HepG2 (cell line): Measurements from ENCODE around the gene PHF14. TPM values are rescaled to one million over a fixed set of nuclear protein-coding genes. Genes with fewer than 3 reads are reported as not detected.
A peak's percentile ranks its signal among the peaks of the same experiment; 100 is the strongest.

Experiments
- AFF4 ChIP-seq: sonication (generic); formaldehyde crosslinking; IDR thresholded peaks from 2 replicates; pipeline ENCODE4 v1.4.0; 2020; ENCODE audit warnings: missing genetic modification reagents
- CREB3 ChIP-seq: sonication (generic); formaldehyde crosslinking; IDR thresholded peaks from 2 replicates; pipeline ENCODE4 v1.5.0; 2020; ENCODE audit warnings: missing genetic modification reagents
- KDM2A ChIP-seq: sonication (generic); formaldehyde crosslinking; IDR thresholded peaks from 2 replicates; pipeline ENCODE4 v1.4.0; 2020; ENCODE audit warnings: low read depth, missing genetic modification reagents, borderline replicate concordance
- KMT2A ChIP-seq: sonication (generic); formaldehyde crosslinking; IDR thresholded peaks from 2 replicates; pipeline ENCODE4 v1.4.0; 2020; ENCODE audit warnings: missing genetic modification reagents
- MIER2 ChIP-seq: IDR thresholded peaks from 2 replicates; pipeline ENCODE4 v1.6.1; 2016; ENCODE audit warnings: missing biosample characterization, missing genetic modification reagents
- MXD3 ChIP-seq: IDR thresholded peaks from 2 replicates; pipeline ENCODE4 v1.6.1; 2016; ENCODE audit warnings: mild to moderate bottlenecking, missing biosample characterization, missing genetic modification reagents
- NFIB ChIP-seq: sonication (generic); formaldehyde crosslinking; IDR thresholded peaks from 2 replicates; pipeline ENCODE4 v1.9.0; 2021; ENCODE audit warnings: missing genetic modification reagents, mild to moderate bottlenecking, borderline replicate concordance
- NR1H2 ChIP-seq: sonication (generic); formaldehyde crosslinking; IDR thresholded peaks from 2 replicates; pipeline ENCODE4 v1.8.1; 2022; ENCODE audit warnings: low read depth, missing genetic modification reagents, borderline replicate concordance
- PCBP2 ChIP-seq: fragments of 200-400 bp; formaldehyde crosslinking; optimal IDR thresholded peaks from 2 replicates; pipeline ENCODE3; 2018; ENCODE audit warnings: low read length, low read depth; ENCODE audit not compliant: poor library complexity, severe bottlenecking
- SMAD3 ChIP-seq: sonication (generic); formaldehyde crosslinking; IDR thresholded peaks from 2 replicates; pipeline ENCODE4 v1.4.0; 2020; ENCODE audit warnings: missing genetic modification reagents
- TCF7 ChIP-seq: sonication (generic); IDR thresholded peaks from 2 replicates; pipeline ENCODE4 v1.6.1; 2016; ENCODE audit warnings: antibody characterized with exemption, low read depth
- TFDP1 ChIP-seq: IDR thresholded peaks from 2 replicates; pipeline ENCODE4 v1.6.1; 2016; ENCODE audit warnings: missing compliant biosample characterization, missing genetic modification reagents, borderline replicate concordance
- YEATS2 ChIP-seq: sonication (generic); formaldehyde crosslinking; IDR thresholded peaks from 2 replicates; pipeline ENCODE4 v1.4.0; 2020; ENCODE audit warnings: missing genetic modification reagents, borderline replicate concordance
- ZBTB21 ChIP-seq: sonication (generic); formaldehyde crosslinking; IDR thresholded peaks from 2 replicates; pipeline ENCODE4 v1.4.0; 2020; ENCODE audit warnings: missing genetic modification reagents
- ZIK1 ChIP-seq: sonication (generic); formaldehyde crosslinking; IDR thresholded peaks from 2 replicates; pipeline ENCODE4 v1.5.0; 2020; ENCODE audit warnings: mild to moderate bottlenecking, low read depth, missing genetic modification reagents, borderline replicate concordance
- ZNF34 ChIP-seq: sonication (generic); formaldehyde crosslinking; IDR thresholded peaks from 2 replicates; pipeline ENCODE4 v1.4.0; 2020; ENCODE audit warnings: mild to moderate bottlenecking, missing genetic modification reagents, borderline replicate concordance
- ZNF451 ChIP-seq: sonication (generic); formaldehyde crosslinking; IDR thresholded peaks from 2 replicates; pipeline ENCODE4 v1.5.0; 2020; ENCODE audit warnings: mild to moderate bottlenecking, missing genetic modification reagents
- ZNF572 ChIP-seq: sonication (generic); formaldehyde crosslinking; IDR thresholded peaks from 2 replicates; pipeline ENCODE4 v1.5.1; 2020; ENCODE audit warnings: mild to moderate bottlenecking, missing genetic modification reagents
- ZNF639 ChIP-seq: conservative IDR thresholded peaks from 2 replicates; pipeline ENCODE4 v1.6.1; 2018; ENCODE audit warnings: missing genetic modification reagents
- ZNF737 ChIP-seq: sonication (generic); formaldehyde crosslinking; IDR thresholded peaks from 2 replicates; pipeline ENCODE4 v1.5.0; 2020; ENCODE audit warnings: missing genetic modification reagents, mild to moderate bottlenecking, borderline replicate concordance
- ZNF775 ChIP-seq: sonication (generic); formaldehyde crosslinking; IDR thresholded peaks from 2 replicates; pipeline ENCODE4 v1.4.0; 2020; ENCODE audit warnings: missing genetic modification reagents, mild to moderate bottlenecking, moderate library complexity, borderline replicate concordance
- ZNF879 ChIP-seq: sonication (generic); formaldehyde crosslinking; IDR thresholded peaks from 2 replicates; pipeline ENCODE4 v1.8.1; 2023; ENCODE audit warnings: missing genetic modification reagents
- polyA plus RNA-seq, 8 experiments: library from polyadenylated mRNA; depleted of rRNA in 3 of 8; stranded (reverse) in 7 of 8; unstranded in 1 of 8; fragments of >200 nt; fragmentation: Illumina TruSeq in 4 of 8; extraction: Trizol in 4 of 8; gene quantifications; 2 replicates each; pipeline versions ENCODE4 v1.2.1 to v1.2.3, GENCODE V29; 2011 to 2016; ENCODE audit warnings: low read depth in 4 of 8, missing spikeins in 1 of 8, mixed read lengths in 1 of 8; ENCODE audit not compliant: insufficient read depth in 1 of 8
- total RNA-seq, 5 experiments: library from RNA; depleted of rRNA; stranded (reverse); fragments of >200 nt; fragmentation: Illumina TruSeq; extraction: Trizol; gene quantifications; 2 replicates each; pipeline ENCODE4 v1.2.3, GENCODE V29; 2016; ENCODE audit warnings: low read depth in 1 of 5

PHF14 gene
- total and polyA plus RNA-seq, 2 of the 13 experiments (the other 11 are each of a cell fraction or from before 2014, with no cell fraction given): 18.9 to 68.7 TPM

GRCh38 chr7:10973061-10973941, at the start of gene PHF14 (continued):
- TF ChIP-seq MXD3 (no peak), ZBTB21 (CRISPR knock-in tag) (peak; percentile 31), YEATS2 (CRISPR knock-in tag) (peak; percentile 73; the same call in 1 of the 2 replicates), PCBP2 (no peak), ZNF775 (no peak), ZNF34 (CRISPR knock-in tag) (no peak), ZNF639 (CRISPR knock-in tag) (no peak), CREB3 (CRISPR knock-in tag) (no peak), TFDP1 (CRISPR knock-in tag) (peak; percentile 45; the same call in 1 of the 2 replicates), MIER2 (CRISPR knock-in tag) (no peak), KMT2A (CRISPR knock-in tag) (no peak), KDM2A (CRISPR knock-in tag) (peak; percentile 51; the same call in 1 of the 2 replicates), NFIB (CRISPR knock-in tag) (no peak), ZNF451 (CRISPR knock-in tag) (no peak), TCF7 (no peak), NR1H2 (CRISPR knock-in tag) (no peak), ZIK1 (CRISPR knock-in tag) (no peak), ZNF737 (CRISPR knock-in tag) (no peak; the same call in 1 of the 2 replicates), AFF4 (CRISPR knock-in tag) (no peak), ZNF572 (CRISPR knock-in tag) (no peak), SMAD3 (no peak; the same call in none of the 2 replicates), ZNF879 (CRISPR knock-in tag) (no peak)
